CD4-positive, CD25-positive, alpha-beta regulatory T cell (primary cell): ENCODE measurements around the gene AK8. TPM values are rescaled to one million over a fixed set of nuclear protein-coding genes. Genes with fewer than 3 reads are reported as not detected.

ENCODE experiments used
- ATAC-seq, 2 donors: fragments of 150-1000 bp; cut with Tn5 transposase; one replicate each; pipeline ENCODE4 v1.10.0; 2021; ENCODE audit warnings: low read depth in 2 of 2, moderate number of reproducible peaks in 2 of 2, moderate library complexity in 1 of 2
- DNase-seq, 3 donors: peaks; one replicate each; pipeline versions ENCODE4 v3.0.0 to v3.0.0-alpha.2; 2012 to 2022; ENCODE audit warnings: mixed read lengths in 1 of 3
- H3K27ac ChIP-seq: one replicate; pipeline ENCODE4 v1.7.0; 2013; ENCODE audit warnings: mild to moderate bottlenecking, low read length; ENCODE audit not compliant: insufficient read depth, poor library complexity, severe bottlenecking
- H3K27me3 ChIP-seq: one replicate; pipeline ENCODE4 v1.7.0; 2013; ENCODE audit warnings: low read length; ENCODE audit not compliant: control insufficient read depth, insufficient read depth
- H3K36me3 ChIP-seq: one replicate; pipeline ENCODE4 v1.7.0; 2013; ENCODE audit warnings: mild to moderate bottlenecking, low read length, moderate library complexity; ENCODE audit not compliant: control insufficient read depth, insufficient read depth
- H3K4me1 ChIP-seq: 2 replicates; pipeline ENCODE4 v1.7.0; 2013; ENCODE audit warnings: mild to moderate bottlenecking, low read length; ENCODE audit not compliant: insufficient read depth, control insufficient read depth, poor library complexity, severe bottlenecking
- H3K4me3 ChIP-seq: one replicate; pipeline ENCODE4 v1.7.0; 2013; ENCODE audit warnings: low read depth, mild to moderate bottlenecking, low read length, moderate library complexity
- H3K9me3 ChIP-seq, 2 experiments: 1 replicate in 1 of 2; 2 replicates in 1 of 2; pipeline ENCODE4 v1.7.0; 2013; ENCODE audit warnings: low read length in 2 of 2, mild to moderate bottlenecking in 1 of 2, moderate library complexity in 1 of 2; ENCODE audit not compliant: control insufficient read depth in 2 of 2
- H3K27ac Mint-ChIP-seq, 3 donors: one replicate each; pipeline ENCODE4 v1.8.0; 2020 to 2022; ENCODE audit warnings: mild to moderate bottlenecking in 3 of 3, mixed read lengths in 3 of 3, moderate library complexity in 2 of 3
- H3K27me3 Mint-ChIP-seq: one replicate; pipeline ENCODE4 v1.8.0; 2022; ENCODE audit warnings: mild to moderate bottlenecking, mixed read lengths
- H3K36me3 Mint-ChIP-seq: one replicate; pipeline ENCODE4 v1.8.0; 2020; ENCODE audit warnings: mixed read lengths
- H3K4me1 Mint-ChIP-seq, 4 donors: one replicate each; pipeline ENCODE4 v1.8.0; 2020 to 2022; ENCODE audit warnings: mixed read lengths in 4 of 4, mild to moderate bottlenecking in 1 of 4
- H3K4me3 Mint-ChIP-seq, 4 donors: one replicate each; pipeline ENCODE4 v1.8.0; 2020 to 2022; ENCODE audit warnings: mild to moderate bottlenecking in 4 of 4, mixed read lengths in 4 of 4, moderate library complexity in 3 of 4
- H3K9me3 Mint-ChIP-seq, 7 donors: one replicate each; pipeline ENCODE4 v1.8.0; 2020 to 2022; ENCODE audit warnings: mixed read lengths in 7 of 7, mild to moderate bottlenecking in 3 of 7, moderate library complexity in 2 of 7
- polyA plus RNA-seq, 4 donors: library from polyadenylated mRNA; unstranded; fragments of 300-500 nt; fragmentation: Illumina TruSeq; gene quantifications; one replicate each; pipeline ENCODE4 v1.2.3, GENCODE V29; 2021
- total RNA-seq: library from RNA; stranded (reverse); gene quantifications from one replicate; pipeline ENCODE4 v1.2.3, GENCODE V29; 2022

The AK8 gene
- total and polyA plus RNA-seq, 5 donors from 2014 or later, result 0.21 TPM; not detected in 4

- no peaks in the 10 kb centered on the region for H3K27me3 Mint-ChIP-seq
- peaks cover 0 to 7% (median 4%) of the 10 kb centered on the region in 4 donors for H3K4me1 Mint-ChIP-seq
- no peak overlapping the region for H3K4me3 ChIP-seq
- ATAC-seq (peak; percentile 62 to 73), DNase-seq (peak in 2 of 3 donors; percentile 8 to 56)
- H3K9me3 ChIP-seq, result peaks cover 21 to 24% of the 10 kb centered on the region in 2 experiments
- peak overlapping the region in 1 of 3 donors; percentile 65 for H3K27ac Mint-ChIP-seq
- no peaks in the 10 kb centered on the region for H3K4me1 ChIP-seq
- no peak overlapping the region for H3K27ac ChIP-seq
- no peak overlapping the region for H3K4me3 Mint-ChIP-seq
- H3K9me3 Mint-ChIP-seq, result peaks cover 4 to 32% (median 13%) of the 10 kb centered on the region in 7 donors
- H3K36me3 Mint-ChIP-seq, result peaks cover 29% of the 10 kb centered on the region
- H3K36me3 ChIP-seq, result peaks cover 23% of the 10 kb centered on the region
- H3K27me3 ChIP-seq, result peaks cover 1% of the 10 kb centered on the region
These were observed 183.9 kb downstream of the AK8 start for GRCh38 chr9:132694144-132694543.

- Histone ChIP-seq H3K36me3 (peaks cover 55% of the 10 kb centered on the region), H3K9me3 (no peaks in the 10 kb centered on the region), H3K4me1 (no peaks in the 10 kb centered on the region), H3K27me3 (no peaks in the 10 kb centered on the region), H3K27ac (no peak overlapping the region), H3K4me3 (no peak overlapping the region)
- no peak for DNase-seq
- Mint-ChIP-seq H3K4me1 (peaks cover 0 to 7% (median 4%) of the 10 kb centered on the region in 4 donors), H3K27me3 (no peaks in the 10 kb centered on the region), H3K4me3 (no peak overlapping the region), H3K9me3 (peaks cover 0 to 6% (median 4%) of the 10 kb centered on the region in 7 donors), H3K27ac (no peak overlapping the region), H3K36me3 (peaks cover 57% of the 10 kb centered on the region)
- ATAC-seq, result no peak
These were observed 187.4 kb downstream of the AK8 start for GRCh38 chr9:132690696-132691095.

GRCh38 chr9:132683873-132684272 is 194.2 kb downstream of the AK8 start:
- Histone ChIP-seq H3K27ac (no peak overlapping the region), H3K27me3 (no peaks in the 10 kb centered on the region), H3K9me3 (no peaks in the 10 kb centered on the region), H3K4me1 (peaks cover 9% of the 10 kb centered on the region), H3K36me3 (peaks cover 69% of the 10 kb centered on the region), H3K4me3 (no peak overlapping the region)
- DNase-seq (no peak), ATAC-seq (no peak)
- Mint-ChIP-seq H3K27ac (peak overlapping the region in 1 of 3 donors; percentile 21), H3K9me3 (no peaks in the 10 kb centered on the region), H3K4me3 (no peak overlapping the region), H3K27me3 (no peaks in the 10 kb centered on the region), H3K36me3 (peaks cover 59% of the 10 kb centered on the region), H3K4me1 (peaks cover 4 to 24% (median 15%) of the 10 kb centered on the region in 4 donors)

GRCh38 chr9:132681561-132681960 is 196.5 kb downstream of the AK8 start:
- Mint-ChIP-seq H3K27ac (no peak overlapping the region), H3K4me3 (no peak overlapping the region), H3K36me3 (peaks cover 51% of the 10 kb centered on the region), H3K9me3 (no peaks in the 10 kb centered on the region), H3K4me1 (peaks cover 4 to 27% (median 20%) of the 10 kb centered on the region in 4 donors), H3K27me3 (no peaks in the 10 kb centered on the region)
- Histone ChIP-seq H3K4me3 (no peak overlapping the region), H3K4me1 (peaks cover 9% of the 10 kb centered on the region), H3K36me3 (peaks cover 61% of the 10 kb centered on the region), H3K27ac (no peak overlapping the region), H3K27me3 (no peaks in the 10 kb centered on the region), H3K9me3 (no peaks in the 10 kb centered on the region)
- ATAC-seq (no peak), DNase-seq (no peak)

- H3K4me3 ChIP-seq, result no peak overlapping the region
- peaks cover 4 to 34% (median 24%) of the 10 kb centered on the region in 4 donors for H3K4me1 Mint-ChIP-seq
These were observed 198.0 kb downstream of the AK8 start for GRCh38 chr9:132679946-132680625.

GRCh38 chr9:132677976-132678375 is 200.1 kb downstream of the AK8 start:
- Histone ChIP-seq H3K4me1 (peaks cover 21% of the 10 kb centered on the region), H3K27ac (no peak overlapping the region), H3K4me3 (no peak overlapping the region), H3K36me3 (peaks cover 30% of the 10 kb centered on the region), H3K27me3 (no peaks in the 10 kb centered on the region), H3K9me3 (no peaks in the 10 kb centered on the region)
- Mint-ChIP-seq H3K27ac (no peak overlapping the region), H3K27me3 (no peaks in the 10 kb centered on the region), H3K36me3 (peaks cover 30% of the 10 kb centered on the region), H3K4me3 (no peak overlapping the region), H3K9me3 (no peaks in the 10 kb centered on the region), H3K4me1 (peaks cover 8 to 55% (median 37%) of the 10 kb centered on the region in 4 donors)
- ATAC-seq (no peak), DNase-seq (no peak)

More at GRCh38 chr9:132679946-132680625, 198.0 kb downstream of the AK8 start:
- no peak overlapping the region for H3K27ac ChIP-seq
- H3K27me3 Mint-ChIP-seq, result no peaks in the 10 kb centered on the region
- peaks cover 46% of the 10 kb centered on the region for H3K36me3 ChIP-seq
- no peak overlapping the region for H3K27ac Mint-ChIP-seq
- H3K9me3 ChIP-seq, result no peaks in the 10 kb centered on the region
- H3K27me3 ChIP-seq, result no peaks in the 10 kb centered on the region
- no peak overlapping the region for H3K4me3 Mint-ChIP-seq
- peaks cover 9% of the 10 kb centered on the region for H3K4me1 ChIP-seq
- peak in 1 of 3 donors; percentile 75 for DNase-seq
- H3K36me3 Mint-ChIP-seq, result peaks cover 44% of the 10 kb centered on the region
- no peaks in the 10 kb centered on the region for H3K9me3 Mint-ChIP-seq
- ATAC-seq, result no peak

Other genes with a start within 250 kb of the AK8 start
- 12.1 TPM for gene DDX31, start 208.3 kb downstream of the AK8 start, total RNA-seq
- 1 to 10 TPM; 7.1 to 7.4 (median 7.3) TPM for gene DDX31, start 208.3 kb downstream of the AK8 start, polyA plus RNA-seq
- 10.2 TPM for gene GTF3C4, start 207.8 kb downstream of the AK8 start, total RNA-seq
- gene GTF3C4, start 207.8 kb downstream of the AK8 start, polyA plus RNA-seq, result 1 to 10 TPM; 2.8 to 4.5 (median 3.4) TPM
- 0.32 TPM for gene SPACA9, start 614 bp upstream of the AK8 start, total RNA-seq
- gene SPACA9, start 614 bp upstream of the AK8 start, polyA plus RNA-seq, result 1 to 10 TPM in 2 of 4 donors, under 1 TPM in 2; 0.61 to 2.2 (median 1.2) TPM
- 63.0 TPM for gene TSC1, start 66.3 kb upstream of the AK8 start, total RNA-seq
- 10 to 100 TPM in 3 of 4 donors, 1 to 10 TPM in 1; 8.7 to 14.5 (median 11.2) TPM for gene TSC1, start 66.3 kb upstream of the AK8 start, polyA plus RNA-seq
- gene GFI1B, start 100.4 kb upstream of the AK8 start, total RNA-seq, result 3.3 TPM
- gene GFI1B, start 100.4 kb upstream of the AK8 start, polyA plus RNA-seq, result under 1 TPM in 1 of 4 donors, not detected in 3; 0.05 TPM
- gene GTF3C5, start 152.7 kb upstream of the AK8 start, total RNA-seq, result 50.5 TPM
- 10 to 100 TPM; 35.8 to 40.3 (median 39.4) TPM for gene GTF3C5, start 152.7 kb upstream of the AK8 start, polyA plus RNA-seq
- gene CEL, start 183.7 kb upstream of the AK8 start, total RNA-seq, result 0.37 TPM
- gene CEL, start 183.7 kb upstream of the AK8 start, polyA plus RNA-seq, result not detected
- 228 TPM for gene RALGDS, start 243.0 kb upstream of the AK8 start, total RNA-seq
- 10 to 100 TPM; 34.6 to 64.2 (median 49.2) TPM for gene RALGDS, start 243.0 kb upstream of the AK8 start, polyA plus RNA-seq